ENCODE measurements around the gene TRIP12.
"Not testable (repeated sequence)": the region's sequence is repeated elsewhere in the genome, so short reads cannot be mapped to it uniquely, and the experiment has no call there.

The TRIP12 gene

GRCh38 chr2:229920011-229920641, 1.7 kb downstream of the TRIP12 start:
- DNase-seq (ENCODE audit: low spot score): peak; percentile 32

DNA sequence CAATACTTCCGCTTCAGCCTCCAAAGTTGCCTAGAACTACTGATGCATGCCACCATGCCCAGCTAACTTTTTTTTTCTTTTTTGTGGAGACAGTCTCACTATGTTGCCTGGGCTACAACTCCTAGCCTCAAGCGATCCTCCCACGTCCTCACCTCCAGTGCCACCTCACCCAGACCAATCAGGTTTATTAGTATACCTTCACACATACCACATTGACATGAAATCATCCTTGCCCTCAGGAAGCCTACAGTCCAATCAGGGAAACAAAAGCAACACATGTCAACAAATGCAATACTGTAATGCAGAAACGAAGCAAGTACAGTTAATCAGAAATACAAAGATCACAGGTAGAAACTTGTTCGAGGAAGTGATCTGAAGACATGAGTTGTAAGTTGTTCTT, 4.0 kb downstream of the TRIP12 start:
- no peak for DNase-seq (ENCODE audit: low spot score)

GRCh38 chr2:229914171-229914570, 7.6 kb downstream of the TRIP12 start:
- DNase-seq (ENCODE audit: low spot score): no peak

DNA sequence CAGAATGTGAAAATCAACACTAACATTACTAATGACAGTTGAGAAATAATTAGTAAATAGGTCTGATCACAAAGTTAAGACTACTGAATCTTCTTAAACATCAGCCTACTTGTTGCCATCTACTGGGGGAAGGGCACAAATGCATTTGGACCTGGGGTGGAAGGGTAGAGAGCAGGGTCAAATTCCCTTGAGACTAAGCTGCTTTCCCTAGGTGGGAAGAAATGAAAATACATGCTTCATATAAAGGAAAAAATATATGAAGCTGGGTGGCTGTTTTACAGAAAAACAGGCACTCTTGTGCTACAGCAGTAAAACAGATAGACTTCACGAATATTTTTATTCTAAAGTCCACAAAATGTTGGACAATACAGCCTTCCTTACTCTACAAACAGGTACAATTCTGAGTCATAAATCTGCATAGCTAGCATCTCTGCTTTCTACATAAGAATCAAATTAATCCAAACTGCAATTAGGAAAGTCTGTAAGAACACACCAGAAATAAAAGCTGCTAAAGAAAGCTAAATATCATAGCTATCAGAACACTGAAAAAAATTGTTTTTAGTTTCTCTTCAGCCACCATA, 10.9 kb downstream of the TRIP12 start:
- DNase-seq (ENCODE audit: low spot score): peak; percentile 53

GRCh38 chr2:229910147-229910831, 11.5 kb downstream of the TRIP12 start:
- no peak for DNase-seq (ENCODE audit: low spot score)

GRCh38 chr2:229909090-229909489, 12.7 kb downstream of the TRIP12 start:
- no peak for DNase-seq (ENCODE audit: low spot score)

GRCh38 chr2:229905601-229906000, 16.2 kb downstream of the TRIP12 start:
- no peak for DNase-seq (ENCODE audit: low spot score)

GRCh38 chr2:229903037-229903436, 18.8 kb downstream of the TRIP12 start:
- no peak for DNase-seq (ENCODE audit: low spot score)

GRCh38 chr2:229901819-229902218, 20.0 kb downstream of the TRIP12 start:
- DNase-seq (ENCODE audit: low spot score): peak; percentile 40

GRCh38 chr2:229900514-229900913, 21.3 kb downstream of the TRIP12 start:
- DNase-seq (ENCODE audit: low spot score): not testable (repeated sequence)

GRCh38 chr2:229900012-229900411, 21.8 kb downstream of the TRIP12 start:
- DNase-seq (ENCODE audit: low spot score): no peak

GRCh38 chr2:229899604-229900003, 22.2 kb downstream of the TRIP12 start:
- no peak for DNase-seq (ENCODE audit: low spot score)

GRCh38 chr2:229896857-229897256, 25.0 kb downstream of the TRIP12 start:
- no peak for DNase-seq (ENCODE audit: low spot score)

- DNase-seq (ENCODE audit: low spot score): no peak
Observed at GRCh38 chr2:229889023-229889422, 32.8 kb downstream of the TRIP12 start.

GRCh38 chr2:229888031-229888430, 33.8 kb downstream of the TRIP12 start:
- no peak for DNase-seq (ENCODE audit: low spot score)

- DNase-seq (ENCODE audit: low spot score): no peak
Observed at GRCh38 chr2:229887441-229887840, 34.4 kb downstream of the TRIP12 start.

GRCh38 chr2:229884775-229885699, 36.8 kb downstream of the TRIP12 start:
- DNase-seq (ENCODE audit: low spot score): no peak

DNA sequence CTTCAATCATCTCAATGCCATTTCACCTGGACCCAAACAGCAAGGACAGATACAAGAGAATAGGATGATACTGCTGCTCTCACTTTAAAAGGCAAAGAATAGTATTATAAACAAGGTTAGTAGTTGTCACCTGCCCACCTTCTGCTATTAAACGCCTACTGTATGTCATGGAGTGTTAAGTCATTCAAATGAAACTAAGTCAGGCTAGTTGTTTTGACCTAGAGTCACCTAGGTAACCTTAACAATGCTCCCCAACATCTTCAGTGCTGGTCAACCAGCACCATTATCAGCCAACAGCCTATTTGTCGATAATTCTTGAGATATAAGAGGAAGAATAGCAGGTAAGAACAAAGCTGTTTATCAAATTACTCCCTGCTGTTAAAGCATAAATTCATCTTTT, 39.2 kb downstream of the TRIP12 start:
- no peak for DNase-seq (ENCODE audit: low spot score)

GRCh38 chr2:229880892-229881586, 40.8 kb downstream of the TRIP12 start:
- no peak for DNase-seq (ENCODE audit: low spot score)

GRCh38 chr2:229879191-229879950, 42.4 kb downstream of the TRIP12 start:
- no peak for DNase-seq (ENCODE audit: low spot score)

DNA sequence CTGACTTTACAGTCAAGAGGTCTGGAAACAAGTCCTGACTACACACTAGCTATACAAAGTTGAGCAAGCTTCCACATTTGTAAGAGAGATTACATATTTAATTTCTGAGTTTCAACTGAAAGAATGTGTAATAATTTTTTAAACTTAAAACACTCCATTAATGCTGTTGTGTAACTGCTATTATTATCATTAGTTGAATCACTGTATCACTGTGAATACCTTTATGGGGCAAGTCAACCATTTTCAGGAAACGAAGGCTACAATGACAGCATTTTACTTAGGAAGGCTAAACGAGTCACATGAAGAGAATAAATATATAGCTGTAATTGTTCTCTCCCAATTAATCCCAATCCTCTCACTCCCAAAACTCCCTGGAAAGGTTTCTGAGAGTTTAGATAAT, 46.3 kb downstream of the TRIP12 start:
- DNase-seq (ENCODE audit: low spot score): no peak
